HL-60 (cell line): ENCODE measurements around the gene SHROOM4.

ENCODE experiments used
- CTCF ChIP-seq: IDR thresholded peaks from one replicate; pipeline ENCODE4 v1.5.1; 2011; ENCODE audit warnings: low read length, control low read depth, inconsistent platforms; ENCODE audit not compliant: insufficient read depth
- GABPA ChIP-seq: IDR thresholded peaks from 2 replicates; pipeline ENCODE4 v1.6.1; 2012; ENCODE audit warnings: low read depth
- POLR2AphosphoS5 ChIP-seq: IDR thresholded peaks from 2 replicates; pipeline ENCODE4 v1.6.1; 2012; ENCODE audit warnings: low read depth
- TF ChIP-seq, protein P1 (sequence below): IDR thresholded peaks from 2 replicates; pipeline ENCODE4 v1.6.1; 2012; ENCODE audit warnings: low read depth; ENCODE audit not compliant: insufficient replicate concordance

DNA sequence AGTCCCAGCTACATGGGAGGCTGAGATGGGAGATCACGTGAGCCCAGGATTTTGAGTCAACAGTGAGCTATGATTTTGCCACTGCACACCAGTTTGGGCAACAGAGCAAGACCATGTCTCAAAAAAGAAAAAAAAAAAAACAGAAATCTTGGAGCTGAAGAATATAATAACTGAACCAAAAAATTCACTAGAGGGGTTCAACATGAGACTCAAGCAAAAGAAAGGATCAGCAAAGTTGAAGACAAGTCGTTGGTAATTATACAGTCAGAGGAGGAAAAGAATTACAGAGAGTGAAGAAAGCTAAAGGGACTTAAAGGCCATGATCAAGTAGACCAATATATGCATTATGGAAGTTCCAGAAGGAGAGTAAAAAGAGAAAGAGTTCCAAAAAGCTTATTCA, 26.9 kb downstream of the SHROOM4 start:
- TF ChIP-seq CTCF: no peak
- no peak for TF ChIP-seq POLR2AphosphoS5
- TF ChIP-seq GABPA: no peak
- TF ChIP-seq, protein P1, sequence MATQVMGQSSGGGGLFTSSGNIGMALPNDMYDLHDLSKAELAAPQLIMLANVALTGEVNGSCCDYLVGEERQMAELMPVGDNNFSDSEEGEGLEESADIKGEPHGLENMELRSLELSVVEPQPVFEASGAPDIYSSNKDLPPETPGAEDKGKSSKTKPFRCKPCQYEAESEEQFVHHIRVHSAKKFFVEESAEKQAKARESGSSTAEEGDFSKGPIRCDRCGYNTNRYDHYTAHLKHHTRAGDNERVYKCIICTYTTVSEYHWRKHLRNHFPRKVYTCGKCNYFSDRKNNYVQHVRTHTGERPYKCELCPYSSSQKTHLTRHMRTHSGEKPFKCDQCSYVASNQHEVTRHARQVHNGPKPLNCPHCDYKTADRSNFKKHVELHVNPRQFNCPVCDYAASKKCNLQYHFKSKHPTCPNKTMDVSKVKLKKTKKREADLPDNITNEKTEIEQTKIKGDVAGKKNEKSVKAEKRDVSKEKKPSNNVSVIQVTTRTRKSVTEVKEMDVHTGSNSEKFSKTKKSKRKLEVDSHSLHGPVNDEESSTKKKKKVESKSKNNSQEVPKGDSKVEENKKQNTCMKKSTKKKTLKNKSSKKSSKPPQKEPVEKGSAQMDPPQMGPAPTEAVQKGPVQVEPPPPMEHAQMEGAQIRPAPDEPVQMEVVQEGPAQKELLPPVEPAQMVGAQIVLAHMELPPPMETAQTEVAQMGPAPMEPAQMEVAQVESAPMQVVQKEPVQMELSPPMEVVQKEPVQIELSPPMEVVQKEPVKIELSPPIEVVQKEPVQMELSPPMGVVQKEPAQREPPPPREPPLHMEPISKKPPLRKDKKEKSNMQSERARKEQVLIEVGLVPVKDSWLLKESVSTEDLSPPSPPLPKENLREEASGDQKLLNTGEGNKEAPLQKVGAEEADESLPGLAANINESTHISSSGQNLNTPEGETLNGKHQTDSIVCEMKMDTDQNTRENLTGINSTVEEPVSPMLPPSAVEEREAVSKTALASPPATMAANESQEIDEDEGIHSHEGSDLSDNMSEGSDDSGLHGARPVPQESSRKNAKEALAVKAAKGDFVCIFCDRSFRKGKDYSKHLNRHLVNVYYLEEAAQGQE: no peak
